Left ventricle myocardium superior (tissue), 1 donor: Measurements from ENCODE around the gene ACSBG1. TPM values are rescaled to one million over a fixed set of nuclear protein-coding genes. Genes with fewer than 3 reads are reported as not detected.
A peak's percentile ranks its signal among the peaks of the same experiment; 100 is the strongest.

Source experiments
- ATAC-seq: fragments of 200-7000 bp; cut with Tn5 transposase; one replicate; pipeline ENCODE4 v1.9.1; 2020; ENCODE audit warnings: mild to moderate bottlenecking, moderate library complexity
- DNase-seq: peaks from one replicate; pipeline ENCODE4 v3.0.0-alpha.2; 2020
- intact Hi-C: fragments of 100-400 bp; cut with micrococcal nuclease; formaldehyde crosslinking; loops from one replicate; pipeline ENCODE4 v1.11.0; 2022
- total RNA-seq: library from RNA; stranded (reverse); fragmentation: NEBNext Ultra II Directional; extraction: Animal tissue kit (Norgen Biotek cat#: 25700); gene quantifications from one replicate; pipeline ENCODE4 v1.2.1, GENCODE V29; 2021
- donor health status: DM: no; HTN: yes; CAD: no; lungs with severe emphysema.

Gene ACSBG1
- total RNA-seq, 1 donor from 2014 or later = 0.05 TPM

DNA sequence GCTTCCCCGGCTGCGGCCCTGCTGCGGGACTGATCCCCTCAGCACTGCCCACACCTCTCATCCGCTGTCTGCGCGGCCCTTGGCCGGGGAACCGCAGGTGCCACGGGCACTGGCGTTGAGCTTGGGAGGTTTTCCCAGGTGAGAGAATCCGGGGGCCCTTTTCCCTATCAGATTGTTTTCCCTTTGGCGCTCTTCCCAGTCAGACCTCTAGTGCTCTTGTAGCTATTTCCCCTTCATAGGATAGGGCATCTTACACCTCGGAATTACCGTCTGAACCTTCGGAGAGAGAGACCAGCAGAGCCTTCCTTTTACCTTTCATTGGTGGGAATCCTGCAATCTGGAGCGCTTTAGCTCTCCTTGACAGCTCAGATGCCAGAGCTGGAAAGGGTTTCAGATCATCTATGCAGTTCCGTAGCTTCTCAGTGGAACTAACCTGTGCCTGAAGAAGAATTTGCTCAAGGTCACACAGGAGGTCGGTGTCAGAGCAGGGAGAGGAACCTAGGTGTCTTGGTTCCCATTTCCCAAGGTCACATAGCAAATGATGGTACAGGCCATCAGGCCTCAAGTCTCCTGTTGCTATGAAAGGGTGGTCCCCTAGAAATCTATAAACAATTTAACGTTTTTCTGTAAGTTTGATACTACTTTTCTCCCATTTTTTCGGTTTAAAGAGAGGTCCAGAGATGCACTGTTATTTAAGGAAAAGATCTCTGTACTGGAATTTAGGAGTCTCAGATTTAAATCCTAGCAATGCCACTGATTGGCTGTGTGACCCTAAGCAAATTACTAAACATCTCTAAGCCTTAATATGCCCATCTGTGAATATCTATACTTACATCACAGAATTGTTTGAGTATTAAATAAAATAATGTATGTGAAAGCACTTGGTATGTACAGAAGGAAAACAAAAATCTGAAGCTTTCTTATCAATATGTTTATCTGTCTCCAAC lies 84.3 kb downstream of the ACSBG1 start:
- ATAC-seq = peak; percentile 1
- no peak for DNase-seq
- intact Hi-C loops = no loop called here

DNA sequence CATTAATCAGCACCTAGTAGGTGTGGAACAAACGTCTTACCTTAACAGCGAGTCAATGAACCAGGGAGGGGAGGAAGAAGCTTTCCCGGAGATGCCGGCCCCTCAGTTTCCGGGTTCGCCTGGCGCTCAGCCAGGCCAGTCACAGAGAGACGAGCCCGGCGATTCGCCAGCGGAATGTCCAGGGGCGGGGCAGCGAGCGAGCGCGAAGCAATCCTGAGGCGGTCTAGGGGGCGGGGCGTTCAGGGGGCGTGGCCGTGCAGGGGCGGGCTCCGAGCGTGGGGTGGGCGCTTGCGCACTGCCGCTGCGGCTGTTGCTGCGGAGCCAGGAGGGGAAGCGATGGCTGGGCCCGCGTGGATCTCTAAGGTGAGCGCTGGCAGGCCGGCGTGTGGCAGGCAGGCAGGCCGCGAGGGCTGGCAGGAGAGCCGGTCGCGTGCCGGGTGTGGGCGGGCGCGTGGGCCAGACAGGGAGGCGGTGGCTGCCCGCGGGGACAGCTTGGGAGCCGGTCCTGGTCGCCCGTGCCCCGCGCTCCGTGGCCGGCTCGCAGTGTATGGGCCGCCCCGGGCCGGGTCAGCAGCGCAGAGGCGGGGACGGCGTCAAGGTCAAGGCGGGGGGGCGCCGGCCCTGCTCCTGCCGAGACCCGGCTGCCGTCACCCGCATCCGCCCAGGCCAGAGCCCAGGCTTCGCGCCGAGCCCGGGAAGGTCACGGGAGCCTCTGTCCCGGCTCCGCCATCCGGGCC lies 85.1 kb downstream of the ACSBG1 start, which contains the start of gene IDH3A:
IDH3A (plus strand) TSS at position 295 of the 737 bp plus-strand sequence; CDS start at position 337, 42 bp downstream.
- peak; percentile 96 for ATAC-seq
- DNase-seq = peak; percentile 100
- intact Hi-C loops = no loop called here

DNA sequence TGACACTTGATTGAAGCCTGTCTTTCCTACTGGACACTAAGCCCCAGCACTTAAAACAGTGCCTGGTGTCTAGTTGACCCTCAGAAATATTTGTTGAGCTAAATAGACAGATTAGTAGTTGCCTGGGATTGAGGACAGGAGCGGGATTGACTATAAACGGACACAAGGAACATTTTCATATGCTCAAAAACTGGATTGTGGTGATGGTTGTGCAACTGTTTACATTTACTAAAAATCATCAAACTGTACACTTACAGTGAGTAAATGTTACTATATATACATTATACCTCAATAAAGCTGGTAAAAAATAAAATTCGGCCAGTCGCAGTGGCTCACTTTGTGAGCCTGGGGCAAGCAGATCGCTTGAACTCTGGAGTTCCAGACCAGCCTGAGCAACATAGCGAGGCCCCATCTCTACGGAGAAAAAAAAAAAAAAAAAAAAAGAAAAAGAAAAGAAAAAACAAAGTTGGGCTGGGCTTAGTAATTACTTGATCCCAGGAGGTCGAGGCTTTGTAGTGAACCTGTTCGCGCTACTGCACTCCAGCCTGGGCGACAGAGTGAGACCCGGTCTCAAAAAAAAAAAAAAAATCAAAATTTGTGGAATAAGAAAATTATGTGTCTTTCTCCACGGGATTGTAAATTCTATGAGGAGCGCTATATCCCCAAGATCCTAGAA lies 85.8 kb downstream of the ACSBG1 start:
- DNase-seq = no peak
- no peak for ATAC-seq
- intact Hi-C loops = no loop called here

DNA sequence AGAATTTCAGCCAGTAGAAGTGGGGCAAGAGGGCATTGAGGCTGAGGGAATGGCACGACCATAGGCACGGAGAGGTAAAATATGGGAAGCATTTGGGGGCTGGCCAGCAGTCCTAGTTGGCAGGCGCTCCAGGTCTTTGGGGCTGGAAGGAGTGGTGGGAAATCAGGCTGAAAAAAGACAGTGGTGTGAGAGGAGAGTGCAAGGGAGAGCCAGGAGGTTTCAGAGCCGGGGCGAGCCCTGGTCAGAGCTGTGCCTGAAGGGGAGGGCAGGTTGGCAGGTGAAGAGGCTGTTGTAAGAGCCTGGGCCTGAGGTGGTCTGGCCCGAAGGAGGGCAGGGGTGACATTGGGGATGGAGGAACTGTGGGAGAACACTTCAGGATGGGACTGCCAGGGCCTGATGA lies 86.8 kb downstream of the ACSBG1 start:
- DNase-seq (peak; percentile 65), ATAC-seq (peak; percentile 35)
- intact Hi-C loops = no loop called here

DNA sequence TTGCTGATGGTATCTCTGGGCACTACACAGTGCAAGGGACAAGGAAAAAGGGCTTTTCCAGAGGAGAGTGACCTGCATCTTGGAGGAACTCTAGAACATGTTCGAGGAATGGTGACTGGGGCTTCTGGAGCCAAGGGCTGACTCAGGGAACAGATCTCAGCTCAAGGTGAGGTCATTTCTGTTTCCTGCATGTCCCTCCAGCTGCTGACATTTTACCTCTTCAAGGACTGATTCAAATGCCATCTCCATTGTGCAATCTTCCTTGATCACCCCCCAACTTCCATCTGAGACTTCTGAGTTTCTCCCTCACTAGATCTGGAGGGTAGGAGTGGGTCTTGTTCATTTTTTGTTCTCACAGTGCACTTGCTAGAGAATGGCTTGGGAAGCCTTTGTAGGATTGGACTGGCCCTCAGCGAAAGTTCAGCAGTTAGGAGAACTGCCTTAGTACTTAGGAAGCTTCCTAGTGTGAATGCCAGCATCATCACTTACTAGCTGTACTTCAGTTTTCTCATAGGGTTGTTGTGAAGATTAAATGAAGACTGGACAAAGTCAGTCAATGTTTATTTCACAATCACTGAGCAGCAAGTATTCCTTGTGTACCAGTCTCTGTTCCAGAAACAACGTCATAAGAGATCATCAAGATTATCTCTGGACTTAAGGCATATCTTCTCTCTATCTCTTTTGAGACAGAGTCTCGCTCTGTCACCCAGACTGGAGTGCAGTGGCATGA lies 87.8 kb downstream of the ACSBG1 start:
- intact Hi-C loops = no loop called here
- ATAC-seq (no peak), DNase-seq (no peak)

DNA sequence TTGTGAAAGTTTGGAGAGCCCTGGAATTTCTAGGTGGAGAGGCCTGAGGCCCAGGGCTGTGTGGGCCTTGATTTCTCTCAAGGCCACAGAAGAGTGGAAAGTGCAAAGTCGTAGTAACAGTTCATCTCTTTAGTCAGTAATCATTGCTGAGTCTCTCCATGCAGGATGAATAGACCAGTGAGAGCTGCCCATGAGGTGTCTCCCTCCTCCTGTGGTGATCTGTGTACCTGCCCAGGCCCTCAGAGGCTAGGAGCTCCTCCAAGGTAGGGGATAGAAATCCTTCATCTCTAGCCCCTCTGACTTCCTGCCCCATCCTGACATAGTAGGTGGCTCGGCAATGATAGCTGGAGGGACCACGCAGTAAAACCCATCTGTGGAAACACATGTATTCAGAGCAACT lies 92.0 kb downstream of the ACSBG1 start:
- ATAC-seq = no peak
- intact Hi-C loops = no loop called here
- no peak for DNase-seq

DNA sequence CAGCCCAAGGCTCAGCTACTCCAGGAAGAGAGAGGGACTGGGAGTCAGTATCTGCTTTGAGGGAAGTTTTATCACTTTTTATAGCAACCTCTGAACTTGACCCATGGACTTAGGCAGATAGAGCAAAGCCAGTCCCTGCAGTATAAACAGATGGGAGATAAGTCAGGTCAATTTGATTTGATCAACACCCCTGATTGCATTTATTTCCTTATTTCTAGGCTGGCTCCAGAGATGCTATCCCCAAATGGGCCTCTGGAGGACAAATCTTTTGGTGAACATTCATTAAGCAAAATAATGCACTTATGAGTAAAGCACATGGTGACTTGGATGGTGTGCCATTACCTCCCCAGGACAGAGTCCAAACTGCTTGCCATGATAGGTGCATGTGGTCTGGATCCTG lies 94.1 kb downstream of the ACSBG1 start:
- ATAC-seq = no peak
- DNase-seq = no peak
- intact Hi-C loops = no loop called here

DNA sequence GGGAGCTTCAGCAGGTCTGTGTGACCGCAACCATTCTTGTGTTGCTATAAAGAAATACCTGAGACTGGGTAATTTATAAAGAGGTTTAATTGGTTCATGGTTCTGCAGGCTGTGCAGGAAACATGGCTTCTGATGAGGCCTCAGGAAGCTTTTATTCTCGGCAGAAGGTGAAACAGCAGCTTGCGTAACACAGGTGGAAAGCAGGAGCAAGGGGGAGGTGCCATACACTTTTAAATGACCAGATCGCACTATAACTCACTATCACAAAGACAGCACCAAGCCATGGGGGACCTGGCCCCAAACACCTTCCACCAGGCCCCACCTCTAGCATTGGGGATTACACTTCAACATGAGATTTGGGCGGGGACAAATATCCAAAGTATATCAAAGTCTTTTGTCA lies 94.8 kb downstream of the ACSBG1 start:
- ATAC-seq = no peak
- intact Hi-C loops = no loop called here

DNA sequence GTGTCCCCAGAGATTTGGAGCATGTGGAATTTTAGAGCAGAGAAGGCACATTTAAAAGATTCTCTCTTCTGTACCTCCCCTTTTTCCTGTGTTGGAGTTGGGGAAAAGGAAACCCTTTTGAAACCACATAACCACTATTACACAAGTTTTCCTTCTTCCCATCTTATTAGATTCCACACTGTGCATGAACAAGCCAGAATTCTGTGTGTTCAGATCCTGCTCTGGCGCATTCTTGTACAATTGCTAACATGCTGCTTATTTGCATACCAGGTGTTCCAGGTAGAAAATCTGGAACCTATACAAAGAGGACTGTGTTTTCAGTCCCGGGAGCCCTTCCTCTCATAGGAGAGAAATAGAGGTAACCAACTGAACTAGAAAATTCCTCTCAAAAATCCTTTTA lies 100.6 kb downstream of the ACSBG1 start:
- no peak for DNase-seq
- no peak for ATAC-seq
- intact Hi-C loops = no loop called here

More for the DNA sequence above, 94.8 kb downstream of the ACSBG1 start:
- DNase-seq = no peak

DNA sequence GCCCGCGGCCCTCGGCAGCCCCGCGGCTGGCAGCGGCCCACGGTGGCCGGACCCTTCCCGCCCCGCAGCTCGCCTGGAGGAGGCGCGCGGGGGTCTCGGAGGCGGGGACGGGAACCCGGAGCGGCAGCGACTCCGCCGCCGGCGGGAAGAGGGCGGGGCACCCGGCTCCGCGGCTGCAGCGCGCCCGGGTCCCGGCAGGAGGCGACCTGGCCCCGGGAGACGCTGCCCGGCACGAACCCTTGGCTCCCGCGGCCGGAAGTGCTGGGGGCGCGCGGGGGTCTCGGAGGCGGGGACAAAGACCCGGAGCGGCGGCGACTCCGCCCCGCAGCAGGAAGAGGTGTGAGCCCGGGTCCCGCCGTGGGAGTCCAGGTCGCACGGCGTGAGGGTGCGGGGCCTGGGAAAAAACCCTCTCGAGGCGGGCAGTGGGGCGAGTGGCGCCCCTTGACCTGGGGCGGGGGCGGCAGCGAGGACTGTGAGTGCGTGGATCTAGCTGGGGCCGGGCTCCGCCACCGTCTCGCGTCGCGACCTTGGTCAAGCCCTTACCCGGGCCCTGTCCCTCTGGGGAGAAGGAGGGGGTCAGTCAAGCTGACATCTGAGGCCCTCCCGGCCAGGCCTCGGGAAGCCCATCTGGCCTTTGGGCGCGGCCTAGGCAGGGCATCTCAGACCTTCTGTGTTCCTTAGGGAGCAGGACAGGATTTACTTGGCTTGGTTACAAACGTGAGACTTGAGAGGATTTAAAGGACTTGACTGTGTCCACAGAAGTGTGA lies 102.9 kb downstream of the ACSBG1 start, which contains the start of gene CIB2:
CIB2 (minus strand) TSS at position 151 of the 767 bp plus-strand sequence. CDS start 230 bp downstream, outside the sequence.
- DNase-seq (peak; percentile 88), ATAC-seq (peak; percentile 95)
- intact Hi-C loops = no loop called here

DNA sequence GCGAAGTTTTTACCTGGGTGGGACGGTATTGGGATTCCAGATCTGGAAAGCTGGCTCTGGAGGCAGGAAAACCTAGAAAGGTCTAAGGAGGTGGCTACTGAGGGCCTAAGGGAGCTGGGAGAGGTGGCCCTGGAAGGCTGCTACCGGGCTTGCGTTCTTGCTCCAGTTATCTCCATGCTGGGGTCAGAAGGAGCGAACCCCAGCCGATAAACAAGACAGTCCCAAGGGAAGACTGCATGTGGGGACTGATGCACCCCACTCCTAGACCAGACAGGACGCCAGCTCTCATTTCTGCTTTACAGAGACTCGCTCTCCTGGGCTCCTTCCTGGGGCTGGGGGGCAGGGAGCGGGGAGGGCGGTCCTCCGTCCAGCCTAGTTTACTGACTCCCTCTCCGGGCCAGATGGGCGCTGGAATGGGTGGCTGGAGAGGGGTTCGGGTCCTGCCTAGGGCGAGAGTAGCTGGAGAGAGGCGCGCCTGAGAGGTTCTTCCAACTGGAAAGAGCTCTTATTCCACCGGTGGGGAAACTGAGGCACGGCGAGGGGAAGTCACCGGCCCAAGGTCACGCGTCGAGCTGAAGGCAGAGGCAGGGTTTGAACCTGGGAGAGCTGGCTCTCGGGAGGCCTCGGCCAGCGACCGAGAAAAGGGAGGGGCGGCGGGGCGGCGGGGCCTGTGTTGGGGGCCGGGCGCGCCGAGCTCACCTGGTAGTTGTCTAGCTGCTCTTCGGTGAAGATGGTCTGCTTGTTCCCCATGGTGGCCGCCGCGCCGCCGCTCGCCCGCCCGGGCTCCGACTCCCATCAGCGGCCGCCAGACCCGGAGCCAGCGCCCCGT lies 103.7 kb downstream of the ACSBG1 start:
- DNase-seq (no peak), ATAC-seq (no peak)
- intact Hi-C loops = no loop called here

DNA sequence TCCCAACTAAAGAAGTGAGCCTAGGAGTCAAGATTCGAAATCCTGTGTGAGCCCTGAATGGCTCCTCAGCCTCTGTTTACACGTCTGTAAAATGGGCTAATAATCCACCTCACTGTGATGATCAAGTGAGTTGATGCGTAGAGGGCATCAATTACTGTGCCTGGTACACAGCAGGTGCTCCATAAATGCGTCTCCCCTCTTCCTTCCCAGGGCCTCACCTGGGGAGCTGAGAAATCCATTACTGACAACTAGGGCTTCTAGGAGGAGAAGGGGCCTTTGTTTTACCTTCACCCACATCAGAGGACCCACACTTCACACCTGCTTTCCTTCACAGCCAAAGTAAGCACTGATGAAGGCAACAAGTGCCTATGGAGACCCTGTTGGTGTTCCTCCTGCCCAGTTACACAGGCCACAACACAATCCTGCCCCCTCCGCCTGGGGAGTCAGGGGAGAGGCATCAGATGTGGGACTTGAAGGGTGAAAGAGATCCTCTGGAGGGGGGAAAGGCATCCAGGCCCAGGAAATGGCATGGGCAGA lies 104.5 kb downstream of the ACSBG1 start:
- intact Hi-C loops = no loop called here
- no peak for ATAC-seq
- DNase-seq = no peak

DNA sequence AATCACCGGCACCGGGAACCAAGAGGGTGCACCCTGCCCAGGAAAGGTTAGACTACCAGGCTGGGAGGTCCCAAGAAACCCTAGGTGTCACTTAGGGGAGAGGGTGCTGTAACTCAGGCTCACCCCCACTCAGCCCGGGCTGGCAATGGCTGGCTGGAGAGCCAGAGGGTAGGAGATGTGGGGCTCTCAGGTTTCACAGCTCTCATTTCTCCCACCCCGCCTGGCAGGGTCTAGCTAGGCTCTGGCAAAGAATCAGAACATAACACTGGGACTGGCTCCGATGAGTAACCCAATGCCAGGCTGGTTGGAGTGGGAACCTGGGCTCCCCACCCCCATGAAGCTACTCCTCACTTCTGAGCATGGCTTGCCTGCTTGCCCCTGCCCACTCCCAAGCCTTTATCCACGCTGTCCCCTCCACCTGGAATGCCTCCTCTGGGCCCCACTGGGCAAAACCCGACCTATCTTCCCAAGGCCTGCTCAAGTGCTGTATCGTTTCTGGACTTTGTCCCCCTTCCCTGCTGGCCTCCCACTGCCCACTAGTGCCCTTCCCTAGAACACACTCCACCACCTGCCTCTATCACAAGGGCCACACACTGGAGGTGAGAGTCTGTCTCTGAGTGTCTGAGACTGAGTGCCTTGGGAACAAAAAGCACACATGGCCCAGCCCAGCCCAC lies 105.2 kb downstream of the ACSBG1 start:
- peak; percentile 33 for ATAC-seq
- no peak for DNase-seq
- intact Hi-C loops = no loop called here

DNA sequence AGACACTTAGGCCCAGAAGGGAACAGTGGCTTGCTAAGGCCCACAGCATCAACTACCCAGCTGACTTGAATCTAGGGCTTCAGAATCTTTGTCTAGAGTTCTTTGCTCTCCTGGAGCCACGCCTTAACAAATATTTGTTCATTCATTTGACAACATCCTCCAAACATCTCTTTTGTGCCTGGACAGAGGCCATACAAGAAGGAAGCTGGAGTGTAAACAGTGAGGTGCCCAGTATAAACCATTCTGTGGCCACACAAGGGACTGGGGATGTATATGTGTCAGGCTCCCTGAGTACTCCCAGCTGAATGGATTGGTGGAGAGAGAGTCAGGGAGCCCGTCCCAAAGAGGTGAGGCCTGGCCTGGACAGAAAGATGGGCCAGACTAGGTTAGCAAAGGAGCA lies 106.5 kb downstream of the ACSBG1 start:
- ATAC-seq (no peak), DNase-seq (no peak)
- intact Hi-C loops = no loop called here

DNA sequence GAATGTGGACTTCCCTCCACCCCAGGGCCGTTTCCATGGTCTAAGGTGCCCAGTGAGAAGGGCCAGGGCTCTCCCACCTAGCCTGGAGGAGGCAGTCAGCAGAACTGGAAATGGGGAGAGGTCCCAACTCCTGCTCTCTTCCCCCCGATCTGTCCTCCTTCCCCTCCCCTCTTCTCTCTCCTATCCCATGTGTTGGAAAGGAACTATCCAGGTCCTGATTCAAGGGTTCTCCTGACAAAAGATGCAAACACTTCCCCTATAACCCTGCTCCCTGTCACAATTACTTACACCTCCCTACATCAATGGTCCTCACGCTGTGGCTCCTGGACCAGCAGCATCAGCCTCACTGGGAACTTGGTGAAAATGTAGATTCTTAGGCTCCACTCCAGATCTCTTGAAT lies 109.1 kb downstream of the ACSBG1 start:
- intact Hi-C loops = no loop called here
- ATAC-seq = no peak
- no peak for DNase-seq

DNA sequence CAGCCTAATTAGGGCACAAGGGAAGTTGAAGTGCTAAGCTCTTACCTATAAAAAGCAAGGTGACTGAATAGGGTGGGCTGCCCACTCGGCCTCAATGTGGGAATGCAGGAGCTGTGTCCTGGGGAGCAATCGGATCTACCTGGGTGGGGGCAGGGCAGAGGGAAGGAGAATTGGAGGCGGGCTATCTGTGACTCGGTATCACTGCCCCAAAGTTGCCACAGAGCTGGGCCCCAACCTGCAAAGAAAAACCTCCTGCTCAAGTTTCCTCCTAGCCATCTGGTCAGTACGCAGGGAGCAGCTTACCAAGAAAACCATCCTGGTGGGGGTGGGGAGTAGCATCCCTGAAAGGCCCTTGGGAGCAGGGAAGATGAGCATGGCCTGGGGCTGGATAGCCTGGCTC lies 113.8 kb downstream of the ACSBG1 start:
- peak; percentile 41 for ATAC-seq
- intact Hi-C loops = no loop called here

More for the DNA sequence above, 113.8 kb downstream of the ACSBG1 start:
- no peak for DNase-seq
